ENCODE data around the gene ALK. TPM values are rescaled to one million over a fixed set of nuclear protein-coding genes. Genes with fewer than 3 reads are reported as not detected.

The ALK gene
- total RNA-seq, 2 donors from 2014 or later: 0.25 TPM; not detected in 1

- ATAC-seq (replicated peaks in 1 of 2) (no peak), DNase-seq (no peak)
- Mint-ChIP-seq H3K36me3 (ENCODE audit: insufficient read depth in 2 of 2) (peaks cover 0 to 1% of the 10 kb centered on the region in 2 donors), H3K27me3 (ENCODE audit: low read depth) (peaks cover 26% of the 10 kb centered on the region), H3K27ac (no peak overlapping the region), H3K9me3 (no peaks in the 10 kb centered on the region), H3K4me1 (ENCODE audit: low read depth) (no peaks in the 10 kb centered on the region), H3K4me3 (no peak overlapping the region)
Measured at GRCh38 chr2:29769847-29770246, 151.5 kb downstream of the ALK start.

- Mint-ChIP-seq H3K27me3 (ENCODE audit: low read depth) (peaks cover 20% of the 10 kb centered on the region), H3K27ac (no peak overlapping the region), H3K9me3 (no peaks in the 10 kb centered on the region), H3K4me1 (ENCODE audit: low read depth) (no peaks in the 10 kb centered on the region), H3K4me3 (no peak overlapping the region), H3K36me3 (ENCODE audit: insufficient read depth in 2 of 2) (peaks cover 0 to 1% of the 10 kb centered on the region in 2 donors)
- DNase-seq (no peak), ATAC-seq (replicated peaks in 1 of 2) (no peak)
Measured at GRCh38 chr2:29767606-29768335, 153.6 kb downstream of the ALK start.

GRCh38 chr2:29766191-29766590 is 155.2 kb downstream of the ALK start:
- no peaks in the 10 kb centered on the region for H3K4me1 Mint-ChIP-seq (ENCODE audit: low read depth)
- H3K27ac Mint-ChIP-seq: no peak overlapping the region
- DNase-seq (no peak), ATAC-seq (replicated peaks in 1 of 2) (no peak)
- H3K27me3 Mint-ChIP-seq (ENCODE audit: low read depth): peaks cover 20% of the 10 kb centered on the region
- no peak overlapping the region for H3K4me3 Mint-ChIP-seq
- no peaks in the 10 kb centered on the region for H3K9me3 Mint-ChIP-seq
- H3K36me3 Mint-ChIP-seq (ENCODE audit: insufficient read depth in 2 of 2): peaks cover 0 to 1% of the 10 kb centered on the region in 2 donors

- peaks cover 0 to 1% of the 10 kb centered on the region in 2 donors for H3K36me3 Mint-ChIP-seq (ENCODE audit: insufficient read depth in 2 of 2)
- no peak overlapping the region for H3K4me3 Mint-ChIP-seq
- no peak for ATAC-seq (replicated peaks in 1 of 2)
- no peak for DNase-seq
- no peak overlapping the region for H3K27ac Mint-ChIP-seq
- H3K27me3 Mint-ChIP-seq (ENCODE audit: low read depth): peaks cover 16% of the 10 kb centered on the region
- H3K4me1 Mint-ChIP-seq (ENCODE audit: low read depth): no peaks in the 10 kb centered on the region
- no peaks in the 10 kb centered on the region for H3K9me3 Mint-ChIP-seq
Measured at GRCh38 chr2:29765721-29766120, 155.7 kb downstream of the ALK start.

GRCh38 chr2:29763371-29763770 is 158.0 kb downstream of the ALK start:
- Mint-ChIP-seq H3K4me3 (no peak overlapping the region), H3K9me3 (no peaks in the 10 kb centered on the region), H3K27ac (no peak overlapping the region), H3K36me3 (ENCODE audit: insufficient read depth in 2 of 2) (peaks cover 0 to 1% of the 10 kb centered on the region in 2 donors), H3K27me3 (ENCODE audit: low read depth) (peaks cover 14% of the 10 kb centered on the region), H3K4me1 (ENCODE audit: low read depth) (no peaks in the 10 kb centered on the region)
- ATAC-seq (replicated peaks in 1 of 2) (no peak), DNase-seq (no peak)

- Mint-ChIP-seq H3K4me3 (no peak overlapping the region), H3K27ac (no peak overlapping the region), H3K27me3 (ENCODE audit: low read depth) (peaks cover 14% of the 10 kb centered on the region), H3K9me3 (no peaks in the 10 kb centered on the region), H3K36me3 (ENCODE audit: insufficient read depth in 2 of 2) (peaks cover 0 to 1% of the 10 kb centered on the region in 2 donors), H3K4me1 (ENCODE audit: low read depth) (no peaks in the 10 kb centered on the region)
- no peak for DNase-seq
- no peak for ATAC-seq (replicated peaks in 1 of 2)
Measured at GRCh38 chr2:29762239-29762638, 159.1 kb downstream of the ALK start.

GRCh38 chr2:29761278-29761677 is 160.1 kb downstream of the ALK start:
- peaks cover 0 to 1% of the 10 kb centered on the region in 2 donors for H3K36me3 Mint-ChIP-seq (ENCODE audit: insufficient read depth in 2 of 2)
- H3K4me3 Mint-ChIP-seq: no peak overlapping the region
- H3K9me3 Mint-ChIP-seq: no peaks in the 10 kb centered on the region
- no peak overlapping the region for H3K27ac Mint-ChIP-seq
- DNase-seq (no peak), ATAC-seq (replicated peaks in 1 of 2) (no peak)
- no peaks in the 10 kb centered on the region for H3K4me1 Mint-ChIP-seq (ENCODE audit: low read depth)
- peaks cover 10% of the 10 kb centered on the region for H3K27me3 Mint-ChIP-seq (ENCODE audit: low read depth)

GRCh38 chr2:29760008-29760407 is 161.4 kb downstream of the ALK start:
- Mint-ChIP-seq H3K4me1 (ENCODE audit: low read depth) (no peaks in the 10 kb centered on the region), H3K36me3 (ENCODE audit: insufficient read depth in 2 of 2) (no peaks in the 10 kb centered on the region), H3K4me3 (no peak overlapping the region), H3K27ac (no peak overlapping the region), H3K9me3 (no peaks in the 10 kb centered on the region), H3K27me3 (ENCODE audit: low read depth) (peaks cover 7% of the 10 kb centered on the region)
- DNase-seq (no peak), ATAC-seq (replicated peaks in 1 of 2) (no peak)

GRCh38 chr2:29759360-29759759 is 162.0 kb downstream of the ALK start:
- no peak overlapping the region for H3K27ac Mint-ChIP-seq
- no peaks in the 10 kb centered on the region for H3K36me3 Mint-ChIP-seq (ENCODE audit: insufficient read depth in 2 of 2)
- ATAC-seq (replicated peaks in 1 of 2): no peak
- no peaks in the 10 kb centered on the region for H3K4me1 Mint-ChIP-seq (ENCODE audit: low read depth)
- DNase-seq: no peak
- H3K9me3 Mint-ChIP-seq: no peaks in the 10 kb centered on the region
- H3K4me3 Mint-ChIP-seq: no peak overlapping the region
- peaks cover 7% of the 10 kb centered on the region for H3K27me3 Mint-ChIP-seq (ENCODE audit: low read depth)

GRCh38 chr2:29755829-29756228 is 165.6 kb downstream of the ALK start:
- H3K4me1 Mint-ChIP-seq (ENCODE audit: low read depth): no peaks in the 10 kb centered on the region
- DNase-seq (no peak), ATAC-seq (replicated peaks in 1 of 2) (no peak)
- H3K4me3 Mint-ChIP-seq: no peak overlapping the region
- no peaks in the 10 kb centered on the region for H3K9me3 Mint-ChIP-seq
- H3K27me3 Mint-ChIP-seq (ENCODE audit: low read depth): peaks cover 7% of the 10 kb centered on the region
- H3K27ac Mint-ChIP-seq: no peak overlapping the region
- no peaks in the 10 kb centered on the region for H3K36me3 Mint-ChIP-seq (ENCODE audit: insufficient read depth in 2 of 2)

GRCh38 chr2:29755233-29755632 is 166.2 kb downstream of the ALK start:
- no peak overlapping the region for H3K27ac Mint-ChIP-seq
- ATAC-seq (replicated peaks in 1 of 2): no peak
- H3K27me3 Mint-ChIP-seq (ENCODE audit: low read depth): peaks cover 11% of the 10 kb centered on the region
- no peaks in the 10 kb centered on the region for H3K4me1 Mint-ChIP-seq (ENCODE audit: low read depth)
- no peak for DNase-seq
- no peak overlapping the region for H3K4me3 Mint-ChIP-seq
- peaks cover 0 to 2% of the 10 kb centered on the region in 2 donors for H3K9me3 Mint-ChIP-seq
- no peaks in the 10 kb centered on the region for H3K36me3 Mint-ChIP-seq (ENCODE audit: insufficient read depth in 2 of 2)

GRCh38 chr2:29753671-29754444 is 167.5 kb downstream of the ALK start:
- ATAC-seq (replicated peaks in 1 of 2): no peak

GRCh38 chr2:29751390-29751789 is 170.0 kb downstream of the ALK start:
- Mint-ChIP-seq H3K36me3 (ENCODE audit: insufficient read depth in 2 of 2) (no peaks in the 10 kb centered on the region), H3K4me1 (ENCODE audit: low read depth) (peaks cover 6% of the 10 kb centered on the region), H3K9me3 (peaks cover 0 to 2% of the 10 kb centered on the region in 2 donors), H3K27me3 (ENCODE audit: low read depth) (peaks cover 12% of the 10 kb centered on the region), H3K4me3 (no peak overlapping the region), H3K27ac (no peak overlapping the region)
- DNase-seq: no peak
- no peak for ATAC-seq (replicated peaks in 1 of 2)

More at GRCh38 chr2:29753671-29754444, 167.5 kb downstream of the ALK start:
- Mint-ChIP-seq H3K9me3 (peaks cover 0 to 2% of the 10 kb centered on the region in 2 donors), H3K4me1 (ENCODE audit: low read depth) (no peaks in the 10 kb centered on the region), H3K4me3 (no peak overlapping the region), H3K36me3 (ENCODE audit: insufficient read depth in 2 of 2) (no peaks in the 10 kb centered on the region), H3K27me3 (ENCODE audit: low read depth) (peaks cover 8% of the 10 kb centered on the region), H3K27ac (no peak overlapping the region)
- DNase-seq: no peak
